Hepatocyte (in vitro differentiated cells): ENCODE measurements around the gene FBN1. TPM values are rescaled to one million over a fixed set of nuclear protein-coding genes. Genes with fewer than 3 reads are reported as not detected.

Experiments used
- DNase-seq: peaks from one replicate; pipeline ENCODE4 v3.0.0-alpha.2; 2016; ENCODE audit warnings: low spot score
- H2AFZ ChIP-seq: fragments of 200-600 bp; sonication (generic); 2 replicates; pipeline ENCODE4 v1.6.0; 2016; ENCODE audit warnings: antibody characterized with exemption, mild to moderate bottlenecking
- H3K27ac ChIP-seq: fragments of 200-600 bp; sonication (generic); 2 replicates; pipeline ENCODE4 v1.5.1; 2016; ENCODE audit warnings: mild to moderate bottlenecking
- H3K27me3 ChIP-seq: fragments of 200-600 bp; sonication (generic); 2 replicates; pipeline ENCODE4 v1.6.1; 2016
- H3K36me3 ChIP-seq: fragments of 200-600 bp; sonication (generic); replicated peaks from 2 replicates; pipeline ENCODE4 v1.5.1; 2016; ENCODE audit warnings: low read depth; ENCODE audit not compliant: insufficient read depth
- H3K4me1 ChIP-seq: fragments of 200-600 bp; sonication (generic); 2 replicates; pipeline ENCODE4 v1.5.1; 2016; ENCODE audit warnings: mild to moderate bottlenecking, moderate library complexity; ENCODE audit not compliant: insufficient read depth
- H3K4me2 ChIP-seq: fragments of 200-600 bp; sonication (generic); 2 replicates; pipeline ENCODE4 v1.6.0; 2016
- H3K4me3 ChIP-seq: fragments of 200-600 bp; sonication (generic); 2 replicates; pipeline ENCODE4 v1.5.1; 2016; ENCODE audit warnings: mild to moderate bottlenecking
- H3K79me2 ChIP-seq: fragments of 200-600 bp; sonication (generic); 2 replicates; pipeline ENCODE4 v1.6.0; 2017; ENCODE audit warnings: mild to moderate bottlenecking
- H3K9me2 ChIP-seq: fragments of 200-600 bp; sonication (generic); replicated peaks from 2 replicates; pipeline ENCODE4 v1.6.0; 2017; ENCODE audit warnings: mild to moderate bottlenecking; ENCODE audit not compliant: insufficient read depth
- H3K9me3 ChIP-seq: fragments of 200-600 bp; sonication (generic); 2 replicates; pipeline ENCODE4 v1.5.1; 2016; ENCODE audit warnings: low read depth, mild to moderate bottlenecking
- H4K20me1 ChIP-seq: fragments of 200-600 bp; sonication (generic); 2 replicates; pipeline ENCODE4 v1.6.0; 2016; ENCODE audit warnings: mild to moderate bottlenecking; ENCODE audit not compliant: insufficient read depth, poor library complexity, severe bottlenecking
- EZH2 ChIP-seq: fragments of 200-600 bp; sonication (generic); IDR thresholded peaks from 2 replicates; pipeline ENCODE4 v1.6.1; 2016; ENCODE audit warnings: antibody characterized with exemption, mild to moderate bottlenecking, borderline replicate concordance
- EZH2phosphoT487 ChIP-seq: fragments of 200-600 bp; sonication (generic); IDR thresholded peaks from one replicate; pipeline ENCODE4 v1.6.1; 2018; ENCODE audit warnings: antibody characterized with exemption, mild to moderate bottlenecking, low read depth, moderate library complexity; ENCODE audit not compliant: unreplicated experiment, severe bottlenecking
- WGBS: methylation state at CpG from one replicate; pipeline ENCODE4 v1.1.6; 2016; ENCODE audit warnings: low lambda C conversion rate; ENCODE audit errors: missing lambda C conversion rate; 5-methylcytosine and 5-hydroxymethylcytosine counted together
- polyA plus RNA-seq: library from polyadenylated mRNA; unstranded; fragments of >200 nt; fragmentation: Nextera tagmentation; extraction: Ambion mirVana; gene quantifications from 2 replicates; pipeline ENCODE4 v1.2.1, GENCODE V29; 2016
- total RNA-seq: library from RNA; depleted of rRNA; stranded (reverse); fragments of >200 nt; gene quantifications from 2 replicates; pipeline ENCODE4 v1.2.3, GENCODE V29; 2014
- TF ChIP-seq, protein P1 (sequence below): fragments of 200-600 bp; sonication (generic); IDR thresholded peaks from 2 replicates; pipeline ENCODE4 v1.5.1; 2016; ENCODE audit warnings: antibody characterized with exemption, mild to moderate bottlenecking; ENCODE audit not compliant: poor library complexity

The FBN1 gene
- total and polyA plus RNA-seq, 2 experiments from 2014 or later: 76.6 to 199 TPM

DNA sequence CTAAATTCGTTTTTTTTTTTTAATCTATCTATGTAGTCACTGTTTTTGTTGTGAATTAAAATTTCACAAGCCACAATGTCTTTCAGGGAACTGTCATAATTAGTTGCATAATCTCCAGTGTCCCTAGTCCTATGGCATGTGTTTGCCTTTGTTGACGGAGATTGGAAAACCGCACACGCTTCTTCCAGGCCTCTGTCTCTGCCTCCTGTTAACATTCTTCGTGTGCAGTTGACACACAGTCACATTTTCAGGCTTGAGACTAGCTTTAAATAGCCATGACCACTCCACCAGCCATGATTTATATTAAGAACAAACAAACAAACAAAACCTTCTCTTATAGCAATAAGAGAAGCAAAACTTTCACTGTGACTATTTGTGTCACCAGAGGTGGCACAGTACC lies 174.4 kb downstream of the FBN1 start:
- Histone ChIP-seq H3K79me2 (no peaks in the 10 kb centered on the region), H3K27me3 (no peaks in the 10 kb centered on the region), H3K4me3 (no peak overlapping the region), H3K36me3 (no peaks in the 10 kb centered on the region), H2AFZ (no peak overlapping the region), H3K27ac (no peak overlapping the region), H3K4me1 (no peaks in the 10 kb centered on the region), H4K20me1 (no peaks in the 10 kb centered on the region), H3K9me2 (no peaks in the 10 kb centered on the region), H3K4me2 (no peak overlapping the region), H3K9me3 (no peaks in the 10 kb centered on the region)
- DNase-seq: no peak
- TF ChIP-seq EZH2: no peak
- no peak for TF ChIP-seq EZH2phosphoT487
- TF ChIP-seq, protein P1, sequence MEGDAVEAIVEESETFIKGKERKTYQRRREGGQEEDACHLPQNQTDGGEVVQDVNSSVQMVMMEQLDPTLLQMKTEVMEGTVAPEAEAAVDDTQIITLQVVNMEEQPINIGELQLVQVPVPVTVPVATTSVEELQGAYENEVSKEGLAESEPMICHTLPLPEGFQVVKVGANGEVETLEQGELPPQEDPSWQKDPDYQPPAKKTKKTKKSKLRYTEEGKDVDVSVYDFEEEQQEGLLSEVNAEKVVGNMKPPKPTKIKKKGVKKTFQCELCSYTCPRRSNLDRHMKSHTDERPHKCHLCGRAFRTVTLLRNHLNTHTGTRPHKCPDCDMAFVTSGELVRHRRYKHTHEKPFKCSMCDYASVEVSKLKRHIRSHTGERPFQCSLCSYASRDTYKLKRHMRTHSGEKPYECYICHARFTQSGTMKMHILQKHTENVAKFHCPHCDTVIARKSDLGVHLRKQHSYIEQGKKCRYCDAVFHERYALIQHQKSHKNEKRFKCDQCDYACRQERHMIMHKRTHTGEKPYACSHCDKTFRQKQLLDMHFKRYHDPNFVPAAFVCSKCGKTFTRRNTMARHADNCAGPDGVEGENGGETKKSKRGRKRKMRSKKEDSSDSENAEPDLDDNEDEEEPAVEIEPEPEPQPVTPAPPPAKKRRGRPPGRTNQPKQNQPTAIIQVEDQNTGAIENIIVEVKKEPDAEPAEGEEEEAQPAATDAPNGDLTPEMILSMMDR: no peak
- WGBS: 95% methylated on average over 5 of the region's 5 CpGs

DNA sequence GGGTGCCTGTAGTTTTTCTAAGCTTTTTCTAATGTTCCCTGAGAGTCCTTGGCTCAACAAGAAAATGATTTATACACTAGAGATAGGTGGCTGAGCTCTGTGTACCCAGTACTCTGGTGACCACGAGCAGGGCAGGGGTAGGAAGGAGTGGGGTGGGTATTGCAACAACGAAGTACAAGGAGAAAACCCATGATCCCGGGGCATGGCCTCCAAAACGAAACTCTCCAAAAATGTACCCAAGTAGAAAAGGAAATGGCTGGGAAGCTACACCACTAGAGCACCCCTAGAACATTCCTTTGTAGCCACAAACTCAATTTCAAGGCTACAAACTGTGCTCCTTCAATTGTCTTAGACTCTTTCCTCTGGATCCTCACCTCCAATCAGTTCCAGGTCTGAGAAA lies 175.4 kb downstream of the FBN1 start:
- Histone ChIP-seq H3K79me2 (no peaks in the 10 kb centered on the region), H3K36me3 (no peaks in the 10 kb centered on the region), H3K4me3 (no peak overlapping the region), H4K20me1 (no peaks in the 10 kb centered on the region), H3K9me3 (no peaks in the 10 kb centered on the region), H3K27me3 (no peaks in the 10 kb centered on the region), H3K27ac (no peak overlapping the region), H3K4me1 (no peaks in the 10 kb centered on the region), H3K4me2 (no peak overlapping the region), H2AFZ (no peak overlapping the region), H3K9me2 (no peaks in the 10 kb centered on the region)
- WGBS: 92% methylated on average over 4 of the region's 4 CpGs
- DNase-seq: no peak
- TF ChIP-seq, protein P1: no peak
- no peak for TF ChIP-seq EZH2phosphoT487
- TF ChIP-seq EZH2: no peak

DNA sequence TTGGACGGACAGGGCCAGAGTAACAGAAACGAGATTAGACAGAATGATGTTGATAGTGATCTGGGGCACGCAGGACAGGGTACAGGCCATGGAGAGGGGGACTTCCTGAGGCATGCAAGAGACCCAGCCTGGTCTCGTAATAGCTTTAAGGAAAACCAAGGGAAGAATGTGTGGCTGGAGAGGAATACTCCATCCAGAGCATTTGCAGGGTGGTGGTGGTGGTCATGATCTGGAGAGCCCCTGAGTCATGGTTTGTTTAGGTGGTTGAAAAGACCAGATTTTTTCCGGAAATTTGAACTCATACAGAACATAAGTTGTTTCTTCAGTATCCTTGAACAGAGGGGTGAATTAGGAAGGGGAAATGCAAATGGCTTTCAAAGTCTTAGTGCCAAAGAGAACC lies 175.8 kb downstream of the FBN1 start:
- H3K79me2 ChIP-seq: no peaks in the 10 kb centered on the region
- no peaks in the 10 kb centered on the region for H3K9me2 ChIP-seq
- H3K36me3 ChIP-seq: no peaks in the 10 kb centered on the region
- no peaks in the 10 kb centered on the region for H4K20me1 ChIP-seq
- TF ChIP-seq EZH2 (no peak), EZH2phosphoT487 (no peak)
- TF ChIP-seq, protein P1: no peak
- WGBS: 87% methylated on average over 5 of the region's 5 CpGs
- DNase-seq: no peak
- no peaks in the 10 kb centered on the region for H3K4me1 ChIP-seq
- no peaks in the 10 kb centered on the region for H3K9me3 ChIP-seq
- no peak overlapping the region for H3K4me3 ChIP-seq
- H3K27me3 ChIP-seq: no peaks in the 10 kb centered on the region
- no peak overlapping the region for H2AFZ ChIP-seq
- H3K4me2 ChIP-seq: no peak overlapping the region
- H3K27ac ChIP-seq: no peak overlapping the region

DNA sequence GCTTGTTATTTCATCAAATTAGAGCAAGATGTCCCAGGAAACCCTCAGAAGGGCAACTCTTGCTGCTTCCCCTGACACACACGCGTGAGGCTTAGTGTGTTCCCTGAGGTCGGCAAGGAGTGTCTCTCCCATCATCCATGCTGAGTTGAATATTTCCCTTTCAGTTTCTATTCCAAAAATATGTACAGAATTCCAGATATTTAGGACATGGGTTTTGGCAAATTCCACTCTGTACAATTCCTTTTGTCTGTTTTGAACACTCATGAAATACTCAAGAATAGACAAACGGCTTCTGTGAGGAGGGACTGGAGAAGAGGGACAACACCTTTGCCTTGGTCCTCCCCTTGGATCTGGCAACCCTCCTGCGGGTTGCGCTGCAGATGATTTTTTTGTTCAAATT lies 176.2 kb downstream of the FBN1 start:
- WGBS: 94% methylated on average over 6 of the region's 6 CpGs
- Histone ChIP-seq H4K20me1 (no peaks in the 10 kb centered on the region), H3K27ac (no peak overlapping the region), H3K27me3 (no peaks in the 10 kb centered on the region), H3K9me2 (no peaks in the 10 kb centered on the region), H3K79me2 (no peaks in the 10 kb centered on the region), H3K4me1 (no peaks in the 10 kb centered on the region), H2AFZ (no peak overlapping the region), H3K4me3 (no peak overlapping the region), H3K9me3 (no peaks in the 10 kb centered on the region), H3K36me3 (no peaks in the 10 kb centered on the region), H3K4me2 (no peak overlapping the region)
- DNase-seq: no peak
- TF ChIP-seq EZH2phosphoT487 (no peak), EZH2 (no peak)
- TF ChIP-seq, protein P1: no peak
